BE2C (cell line): ENCODE data around the gene POLR2I.

ENCODE experiments used
- DNase-seq: peaks from one replicate; pipeline ENCODE4 v3.0.0-alpha.2; 2020
- H3K27me3 ChIP-seq: fragments of 250-450 bp; sonication (Bioruptor Pico); 2 replicates; pipeline ENCODE4 v1.5.1; 2020; ENCODE audit warnings: mild to moderate bottlenecking
- H3K36me3 ChIP-seq: fragments of 250-450 bp; sonication (Bioruptor Pico); 2 replicates; pipeline ENCODE4 v1.5.1; 2020; ENCODE audit warnings: mild to moderate bottlenecking
- H3K4me1 ChIP-seq: fragments of 250-450 bp; sonication (Bioruptor Pico); 2 replicates; pipeline ENCODE4 v1.5.1; 2020
- H3K4me3 ChIP-seq: 2 replicates; pipeline ENCODE4 v1.5.1; 2011; ENCODE audit warnings: low read depth, low read length
- H3K9me3 ChIP-seq: fragments of 250-450 bp; sonication (Bioruptor Pico); 2 replicates; pipeline ENCODE4 v1.5.1; 2020
- TF ChIP-seq, protein P1 (sequence below): IDR thresholded peaks from 2 replicates; pipeline ENCODE4 v1.5.1; 2012; ENCODE audit warnings: mild to moderate bottlenecking, low read depth, low read length

Gene POLR2I

DNA sequence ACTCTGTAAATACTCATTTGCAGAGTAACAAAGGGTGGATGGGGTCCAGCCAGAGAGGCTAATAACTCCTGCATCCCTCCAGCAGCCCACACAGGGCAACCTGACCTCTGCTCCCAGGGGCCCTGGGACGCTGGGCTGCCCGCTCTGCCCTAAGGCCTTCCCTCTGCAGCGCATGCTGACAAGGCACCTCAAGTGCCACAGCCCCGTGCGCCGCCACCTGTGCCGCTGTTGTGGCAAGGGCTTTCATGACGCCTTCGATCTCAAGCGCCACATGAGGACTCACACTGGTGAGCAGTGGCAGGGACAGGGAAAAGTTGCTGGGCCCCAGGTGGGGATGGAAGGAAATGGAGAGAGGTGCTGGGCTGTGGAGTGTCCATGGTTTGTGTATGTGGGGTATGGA lies 2.0 kb downstream of the POLR2I start:
- TF ChIP-seq, protein P1, sequence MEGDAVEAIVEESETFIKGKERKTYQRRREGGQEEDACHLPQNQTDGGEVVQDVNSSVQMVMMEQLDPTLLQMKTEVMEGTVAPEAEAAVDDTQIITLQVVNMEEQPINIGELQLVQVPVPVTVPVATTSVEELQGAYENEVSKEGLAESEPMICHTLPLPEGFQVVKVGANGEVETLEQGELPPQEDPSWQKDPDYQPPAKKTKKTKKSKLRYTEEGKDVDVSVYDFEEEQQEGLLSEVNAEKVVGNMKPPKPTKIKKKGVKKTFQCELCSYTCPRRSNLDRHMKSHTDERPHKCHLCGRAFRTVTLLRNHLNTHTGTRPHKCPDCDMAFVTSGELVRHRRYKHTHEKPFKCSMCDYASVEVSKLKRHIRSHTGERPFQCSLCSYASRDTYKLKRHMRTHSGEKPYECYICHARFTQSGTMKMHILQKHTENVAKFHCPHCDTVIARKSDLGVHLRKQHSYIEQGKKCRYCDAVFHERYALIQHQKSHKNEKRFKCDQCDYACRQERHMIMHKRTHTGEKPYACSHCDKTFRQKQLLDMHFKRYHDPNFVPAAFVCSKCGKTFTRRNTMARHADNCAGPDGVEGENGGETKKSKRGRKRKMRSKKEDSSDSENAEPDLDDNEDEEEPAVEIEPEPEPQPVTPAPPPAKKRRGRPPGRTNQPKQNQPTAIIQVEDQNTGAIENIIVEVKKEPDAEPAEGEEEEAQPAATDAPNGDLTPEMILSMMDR: no peak
- H3K9me3 ChIP-seq: no peaks in the 10 kb centered on the region
- no peak for DNase-seq
- no peaks in the 10 kb centered on the region for H3K4me1 ChIP-seq
- H3K36me3 ChIP-seq: peaks cover 15% of the 10 kb centered on the region; the same call in 1 of the 2 replicates
- H3K4me3 ChIP-seq: no peak overlapping the region
- H3K27me3 ChIP-seq: no peaks in the 10 kb centered on the region

DNA sequence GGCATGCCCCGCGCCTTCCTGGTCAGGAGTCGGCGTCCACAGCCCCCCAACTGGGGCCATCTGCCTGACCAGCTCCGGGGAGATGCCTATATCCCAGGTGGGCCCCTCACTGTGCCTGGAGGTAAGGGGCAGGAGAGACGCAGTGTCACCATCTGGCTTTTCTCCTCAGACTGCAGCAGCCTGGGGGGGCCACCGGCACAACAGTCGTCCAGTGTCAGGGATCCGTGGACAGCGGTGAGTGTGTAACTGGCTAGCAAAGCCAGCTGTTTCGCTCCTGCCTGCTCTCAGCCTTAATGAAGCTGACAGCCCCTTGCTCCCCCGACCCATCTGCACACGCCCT lies 3.5 kb downstream of the POLR2I start:
- Histone ChIP-seq H3K4me3 (no peak overlapping the region), H3K4me1 (no peaks in the 10 kb centered on the region), H3K27me3 (no peaks in the 10 kb centered on the region), H3K9me3 (no peaks in the 10 kb centered on the region), H3K36me3 (peaks cover 10% of the 10 kb centered on the region; the same call in 1 of the 2 replicates)
- no peak for DNase-seq
- TF ChIP-seq, protein P1: no peak

DNA sequence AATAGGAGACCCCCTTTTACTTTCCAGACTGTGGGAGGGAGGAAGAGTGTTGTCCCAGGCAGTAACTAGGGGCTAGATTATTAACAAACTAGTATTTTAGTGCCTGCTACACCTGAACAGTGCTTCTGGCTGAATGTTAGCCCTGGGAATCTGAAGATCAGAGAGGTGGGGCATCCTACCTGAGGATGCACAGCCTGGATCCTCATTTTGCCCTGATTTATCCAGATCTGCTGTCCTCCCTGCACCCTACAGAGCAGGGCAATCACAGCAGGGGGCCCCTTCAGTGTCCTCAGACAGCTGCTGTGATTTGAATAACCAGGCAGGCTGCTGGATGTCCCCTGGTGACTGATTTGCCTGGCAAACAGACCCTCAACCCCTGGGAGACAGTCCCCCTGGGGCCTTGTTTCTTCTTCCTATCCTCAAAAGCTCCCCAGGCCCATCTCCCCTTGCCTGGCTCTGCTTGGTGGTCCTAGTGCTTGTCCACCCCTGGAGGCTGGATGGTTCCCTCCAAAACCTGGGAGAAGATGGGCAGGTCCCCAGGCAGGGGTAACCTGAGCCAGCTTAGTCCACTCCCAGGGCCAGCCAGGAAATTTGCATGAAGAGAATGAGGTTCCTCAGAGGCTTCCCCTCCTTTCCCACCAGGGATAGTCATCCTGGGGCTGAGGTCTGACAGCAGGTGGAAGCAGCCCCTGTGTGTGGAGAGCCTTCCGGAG lies 4.0 kb downstream of the POLR2I start, which contains the start of gene OVOL3:
TSS of gene OVOL3 (plus strand) at position 657 of the 713 bp plus-strand sequence. CDS start 60 bp downstream, outside the sequence.
- Histone ChIP-seq H3K27me3 (no peaks in the 10 kb centered on the region), H3K4me3 (no peak within 1 kb of the TSS), H3K9me3 (no peaks in the 10 kb centered on the region), H3K36me3 (peaks cover 13% of the 10 kb centered on the region), H3K4me1 (no peaks in the 10 kb centered on the region)
- no peak for DNase-seq
- TF ChIP-seq, protein P1: no peak

DNA sequence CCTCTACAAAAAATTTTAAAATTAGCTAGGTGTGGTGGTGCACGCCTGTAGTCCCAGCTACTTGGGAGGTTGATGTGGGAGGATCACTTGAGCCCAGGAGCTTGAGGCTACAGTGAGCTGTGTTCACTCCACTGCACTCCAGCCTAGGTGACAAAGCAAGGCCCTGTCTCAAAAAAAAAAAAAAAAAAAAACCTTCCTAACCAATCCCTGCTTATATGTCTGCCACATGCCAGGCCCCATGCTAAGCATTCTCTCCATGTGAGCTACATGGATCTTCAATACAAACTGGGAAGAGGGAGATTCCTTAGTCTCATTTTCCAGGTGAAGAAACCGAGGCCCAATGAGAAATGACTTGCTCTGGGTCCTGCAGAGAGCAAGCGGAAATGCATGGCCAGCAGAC lies 6.0 kb downstream of the POLR2I start:
- Histone ChIP-seq H3K9me3 (no peaks in the 10 kb centered on the region), H3K4me1 (no peaks in the 10 kb centered on the region), H3K36me3 (peaks cover 32% of the 10 kb centered on the region), H3K4me3 (no peak overlapping the region), H3K27me3 (no peaks in the 10 kb centered on the region)
- DNase-seq: no peak
- TF ChIP-seq, protein P1: no peak

DNA sequence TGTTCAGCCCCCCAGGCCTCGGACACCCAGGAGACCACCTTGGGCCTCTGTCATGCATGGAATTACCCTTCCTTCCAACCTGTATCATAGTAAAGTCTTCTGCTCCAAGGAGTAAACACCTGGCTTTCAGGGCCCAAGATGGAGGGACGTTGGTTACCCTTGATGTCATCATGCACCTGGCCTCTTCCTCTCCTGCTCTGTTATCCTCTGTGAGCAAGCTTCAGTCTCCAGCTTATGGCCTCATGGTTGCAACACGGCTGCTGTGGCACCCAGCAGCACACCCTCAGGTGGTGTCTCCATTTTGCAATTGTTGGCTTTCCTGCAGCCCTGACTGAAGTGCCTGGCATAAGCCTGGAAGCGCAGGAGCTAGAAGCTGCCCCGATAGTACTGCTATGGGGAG lies 7.7 kb downstream of the POLR2I start:
- peaks cover 39% of the 10 kb centered on the region for H3K36me3 ChIP-seq
- no peak for DNase-seq

DNA sequence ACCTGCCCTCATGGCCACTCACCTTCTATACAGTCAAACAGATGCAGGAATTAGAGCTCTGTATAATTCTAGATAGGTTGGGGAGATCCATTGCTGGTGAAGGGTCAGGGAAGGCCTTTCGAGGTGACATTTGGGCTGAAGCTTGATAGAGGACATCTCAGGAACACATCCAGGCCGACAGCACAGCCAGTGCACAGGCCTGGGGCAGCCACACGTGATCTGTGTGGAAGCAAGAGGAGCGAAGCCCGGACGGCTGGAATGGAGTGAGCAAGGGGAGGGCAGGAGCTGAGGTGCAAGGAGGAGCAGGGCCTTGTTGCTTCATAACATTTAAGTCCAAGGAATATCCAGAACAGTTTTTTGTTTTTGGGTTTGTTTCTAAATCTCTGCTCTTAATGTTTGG lies 8.2 kb downstream of the POLR2I start:
- Histone ChIP-seq H3K4me1 (no peaks in the 10 kb centered on the region), H3K4me3 (no peak overlapping the region), H3K27me3 (no peaks in the 10 kb centered on the region), H3K9me3 (no peaks in the 10 kb centered on the region), H3K36me3 (peaks cover 43% of the 10 kb centered on the region)
- DNase-seq: no peak
- TF ChIP-seq, protein P1: no peak

More for the DNA sequence above, 7.7 kb downstream of the POLR2I start:
- no peaks in the 10 kb centered on the region for H3K27me3 ChIP-seq
- H3K4me1 ChIP-seq: no peaks in the 10 kb centered on the region
- H3K4me3 ChIP-seq: no peak overlapping the region
- H3K9me3 ChIP-seq: no peaks in the 10 kb centered on the region
- TF ChIP-seq, protein P1: no peak
